Astrocyte of the spinal cord (primary cell): ENCODE results near the gene ADAMTS6.
"Not testable (repeated sequence)": the region's sequence is repeated elsewhere in the genome, so short reads cannot be mapped to it uniquely, and the experiment has no call there.

Source experiments
- DNase-seq: peaks from one replicate; pipeline ENCODE4 v3.0.0; 2011; ENCODE audit warnings: low read depth, low spot score
- H3K4me3 ChIP-seq: 2 replicates; pipeline ENCODE4 v1.5.1; 2011; ENCODE audit warnings: low read depth, mild to moderate bottlenecking, low read length, moderate library complexity
- in situ Hi-C: cut with HindIII; loops from 2 replicates; pipeline ENCODE4 v1.10.0; 2017; ENCODE audit warnings: low sequenced_read_pairs
- TF ChIP-seq, protein P1 (sequence below): IDR thresholded peaks from 2 replicates; pipeline ENCODE4 v1.5.1; 2012; ENCODE audit warnings: low read depth, mild to moderate bottlenecking, low read length, inconsistent platforms

The ADAMTS6 gene

GRCh38 chr5:65394087-65394486 is 87.6 kb downstream of the ADAMTS6 start:
- in situ Hi-C loops: no loop called here
- no peak overlapping the region for H3K4me3 ChIP-seq
- peak; percentile 96 for DNase-seq
- TF ChIP-seq, protein P1, sequence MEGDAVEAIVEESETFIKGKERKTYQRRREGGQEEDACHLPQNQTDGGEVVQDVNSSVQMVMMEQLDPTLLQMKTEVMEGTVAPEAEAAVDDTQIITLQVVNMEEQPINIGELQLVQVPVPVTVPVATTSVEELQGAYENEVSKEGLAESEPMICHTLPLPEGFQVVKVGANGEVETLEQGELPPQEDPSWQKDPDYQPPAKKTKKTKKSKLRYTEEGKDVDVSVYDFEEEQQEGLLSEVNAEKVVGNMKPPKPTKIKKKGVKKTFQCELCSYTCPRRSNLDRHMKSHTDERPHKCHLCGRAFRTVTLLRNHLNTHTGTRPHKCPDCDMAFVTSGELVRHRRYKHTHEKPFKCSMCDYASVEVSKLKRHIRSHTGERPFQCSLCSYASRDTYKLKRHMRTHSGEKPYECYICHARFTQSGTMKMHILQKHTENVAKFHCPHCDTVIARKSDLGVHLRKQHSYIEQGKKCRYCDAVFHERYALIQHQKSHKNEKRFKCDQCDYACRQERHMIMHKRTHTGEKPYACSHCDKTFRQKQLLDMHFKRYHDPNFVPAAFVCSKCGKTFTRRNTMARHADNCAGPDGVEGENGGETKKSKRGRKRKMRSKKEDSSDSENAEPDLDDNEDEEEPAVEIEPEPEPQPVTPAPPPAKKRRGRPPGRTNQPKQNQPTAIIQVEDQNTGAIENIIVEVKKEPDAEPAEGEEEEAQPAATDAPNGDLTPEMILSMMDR: no peak

GRCh38 chr5:65391591-65391990 is 90.1 kb downstream of the ADAMTS6 start:
- in situ Hi-C loops: no loop called here
- H3K4me3 ChIP-seq: no peak overlapping the region
- DNase-seq: no peak
- TF ChIP-seq, protein P1: no peak

DNA sequence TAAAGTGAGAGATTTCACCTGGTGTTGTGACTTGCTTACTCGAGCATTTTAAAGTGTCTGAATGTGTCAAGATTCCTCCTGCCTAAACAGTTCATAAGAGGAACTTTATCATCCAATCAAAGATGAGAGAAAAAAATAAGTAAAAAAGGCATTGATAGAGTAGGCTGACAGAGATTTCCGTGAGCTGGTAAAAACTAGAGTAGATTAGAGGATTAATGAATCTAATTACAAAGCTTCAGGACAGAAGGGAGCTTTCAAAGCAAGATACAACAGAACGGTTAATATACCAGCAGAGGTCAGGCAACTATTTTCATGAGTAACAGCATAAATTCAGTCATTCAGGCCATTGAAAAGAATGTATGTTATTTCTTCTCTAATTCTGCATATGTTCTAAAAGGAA is 91.5 kb downstream of the ADAMTS6 start:
- in situ Hi-C loops: no loop called here
- H3K4me3 ChIP-seq: no peak overlapping the region
- no peak for DNase-seq
- TF ChIP-seq, protein P1: no peak

DNA sequence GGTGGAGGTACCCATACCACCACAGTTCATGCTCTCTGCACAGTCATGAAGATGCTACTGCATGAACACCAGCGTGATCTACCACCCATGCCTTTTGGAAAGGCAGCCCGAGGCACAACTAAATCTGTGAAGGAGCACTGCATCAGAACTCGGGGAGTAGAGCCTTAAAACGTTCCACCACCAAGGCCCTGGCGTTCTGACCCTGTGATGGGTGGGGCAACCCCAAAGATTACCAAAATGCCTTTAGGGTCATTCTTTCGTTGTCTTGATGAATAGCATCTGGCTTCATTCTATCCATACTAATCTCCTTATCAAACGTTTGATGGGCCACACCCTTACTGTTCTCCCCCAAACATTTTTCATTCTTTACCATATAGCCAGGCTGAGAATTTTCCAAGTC is 97.9 kb downstream of the ADAMTS6 start:
- H3K4me3 ChIP-seq: no peak overlapping the region
- TF ChIP-seq, protein P1: no peak
- no peak for DNase-seq
- in situ Hi-C loops: no loop called here

- H3K4me3 ChIP-seq: no peak overlapping the region
- TF ChIP-seq, protein P1: no peak
- DNase-seq: no peak
- in situ Hi-C loops: no loop called here
Observed at GRCh38 chr5:65382582-65382981, 99.1 kb downstream of the ADAMTS6 start.

DNA sequence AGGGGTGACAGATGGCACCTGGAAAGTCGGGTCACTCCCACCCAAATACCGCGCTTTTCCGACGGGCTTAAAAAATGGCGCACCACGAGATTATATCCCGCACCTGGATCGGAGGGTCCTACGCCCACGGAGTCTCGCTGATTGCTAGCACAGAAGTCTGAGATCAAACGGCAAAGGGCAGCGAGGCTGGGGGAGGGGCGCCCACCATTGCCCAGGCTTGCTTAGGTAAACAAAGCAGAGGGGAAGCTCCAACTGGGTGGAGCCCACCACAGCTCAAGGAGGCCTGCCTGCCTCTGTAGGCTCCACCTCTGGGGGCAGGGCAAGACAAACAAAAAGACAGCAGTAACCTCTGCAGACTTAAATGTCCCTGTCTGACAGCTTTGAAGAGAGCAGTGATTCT is 111.2 kb downstream of the ADAMTS6 start:
- DNase-seq, H3K4me3 ChIP-seq, in situ Hi-C loops: not testable (repeated sequence)

- in situ Hi-C loops: no loop called here
- H3K4me3 ChIP-seq: no peak overlapping the region
- TF ChIP-seq, protein P1: no peak
- peak; percentile 50 for DNase-seq
Observed at GRCh38 chr5:65366655-65367054, 115.1 kb downstream of the ADAMTS6 start.
